Astrocyte (in vitro differentiated cells and primary cell): ENCODE data around the gene MRI1. TPM values are rescaled to one million over a fixed set of nuclear protein-coding genes. Genes with fewer than 3 reads are reported as not detected.

Experiments used
- DNase-seq: peaks from one replicate; pipeline ENCODE4 v3.0.0-alpha.2; 2010; ENCODE audit warnings: low read depth
- FAIRE-seq: peaks from 2 replicates; lab custom pipeline; 2011; peaks lifted over from hg19 to GRCh38; lab: Jason Lieb, UNC
- H2AFZ ChIP-seq: 2 replicates; pipeline ENCODE4 v1.6.0; 2012; ENCODE audit warnings: low read depth, low read length, inconsistent platforms
- H3K27ac ChIP-seq: 2 replicates; pipeline ENCODE4 v1.5.1; 2011; ENCODE audit warnings: low read depth, low read length, inconsistent platforms
- H3K27me3 ChIP-seq: 2 replicates; pipeline ENCODE4 v1.6.0; 2011; ENCODE audit warnings: low read length, inconsistent platforms; ENCODE audit not compliant: insufficient read depth
- H3K36me3 ChIP-seq: 2 replicates; pipeline ENCODE4 v1.5.1; 2011; ENCODE audit warnings: low read length, inconsistent platforms; ENCODE audit not compliant: insufficient read depth
- H3K4me1 ChIP-seq: 2 replicates; pipeline ENCODE4 v1.5.1; 2011; ENCODE audit warnings: low read length, inconsistent platforms; ENCODE audit not compliant: insufficient read depth
- H3K4me2 ChIP-seq: 2 replicates; pipeline ENCODE4 v1.6.0; 2012; ENCODE audit warnings: low read length, inconsistent platforms
- H3K4me3 ChIP-seq: 2 replicates; pipeline ENCODE4 v1.5.1; 2011; ENCODE audit warnings: low read depth, mild to moderate bottlenecking, low read length, inconsistent platforms; ENCODE audit not compliant: insufficient read depth
- H3K79me2 ChIP-seq: 2 replicates; pipeline ENCODE4 v1.6.0; 2012; ENCODE audit warnings: mild to moderate bottlenecking, low read length, inconsistent platforms; ENCODE audit not compliant: insufficient read depth
- H3K9ac ChIP-seq: 2 replicates; pipeline ENCODE4 v1.6.0; 2012; ENCODE audit warnings: mild to moderate bottlenecking, low read length, inconsistent platforms
- H3K9me3 ChIP-seq: 2 replicates; pipeline ENCODE4 v1.5.1; 2012; ENCODE audit warnings: low read depth, mild to moderate bottlenecking, low read length, inconsistent platforms; ENCODE audit not compliant: insufficient read depth
- H4K20me1 ChIP-seq: 2 replicates; pipeline ENCODE4 v1.6.0; 2012; ENCODE audit warnings: low read length, inconsistent platforms; ENCODE audit not compliant: insufficient read depth
- H3K27ac Mint-ChIP-seq: one replicate; pipeline ENCODE4 v1.8.0; 2021; ENCODE audit warnings: mild to moderate bottlenecking, mixed read lengths; ENCODE audit not compliant: unreplicated experiment
- H3K27me3 Mint-ChIP-seq: one replicate; pipeline ENCODE4 v1.8.0; 2021; ENCODE audit warnings: low read depth, mixed read lengths; ENCODE audit not compliant: unreplicated experiment
- H3K36me3 Mint-ChIP-seq: one replicate; pipeline ENCODE4 v1.8.0; 2021; ENCODE audit warnings: low read depth, mixed read lengths; ENCODE audit not compliant: unreplicated experiment
- H3K4me1 Mint-ChIP-seq: one replicate; pipeline ENCODE4 v1.8.0; 2021; ENCODE audit warnings: low read depth, mixed read lengths; ENCODE audit not compliant: unreplicated experiment
- H3K4me3 Mint-ChIP-seq: one replicate; pipeline ENCODE4 v1.8.0; 2021; ENCODE audit warnings: mild to moderate bottlenecking, moderate library complexity, mixed read lengths; ENCODE audit not compliant: unreplicated experiment
- H3K9me3 Mint-ChIP-seq: one replicate; pipeline ENCODE4 v1.8.0; 2021; ENCODE audit warnings: mild to moderate bottlenecking, mixed read lengths; ENCODE audit not compliant: unreplicated experiment
- EZH2 ChIP-seq: IDR thresholded peaks from 2 replicates; pipeline ENCODE4 v1.6.1; 2012; ENCODE audit warnings: mild to moderate bottlenecking, low read length, inconsistent platforms; ENCODE audit not compliant: insufficient read depth
- total RNA-seq: library from RNA; stranded (reverse); gene quantifications from 2 replicates; pipeline ENCODE4 v1.2.1, GENCODE V29; 2021
- TF ChIP-seq, protein P1 (sequence below): IDR thresholded peaks from 2 replicates; pipeline ENCODE4 v1.5.1; 2011; ENCODE audit warnings: low read depth, mild to moderate bottlenecking, inconsistent platforms, low read length, moderate library complexity; ENCODE audit not compliant: insufficient read depth

Gene MRI1
- total RNA-seq, 1 donor from 2014 or later, result 26.6 TPM

DNA sequence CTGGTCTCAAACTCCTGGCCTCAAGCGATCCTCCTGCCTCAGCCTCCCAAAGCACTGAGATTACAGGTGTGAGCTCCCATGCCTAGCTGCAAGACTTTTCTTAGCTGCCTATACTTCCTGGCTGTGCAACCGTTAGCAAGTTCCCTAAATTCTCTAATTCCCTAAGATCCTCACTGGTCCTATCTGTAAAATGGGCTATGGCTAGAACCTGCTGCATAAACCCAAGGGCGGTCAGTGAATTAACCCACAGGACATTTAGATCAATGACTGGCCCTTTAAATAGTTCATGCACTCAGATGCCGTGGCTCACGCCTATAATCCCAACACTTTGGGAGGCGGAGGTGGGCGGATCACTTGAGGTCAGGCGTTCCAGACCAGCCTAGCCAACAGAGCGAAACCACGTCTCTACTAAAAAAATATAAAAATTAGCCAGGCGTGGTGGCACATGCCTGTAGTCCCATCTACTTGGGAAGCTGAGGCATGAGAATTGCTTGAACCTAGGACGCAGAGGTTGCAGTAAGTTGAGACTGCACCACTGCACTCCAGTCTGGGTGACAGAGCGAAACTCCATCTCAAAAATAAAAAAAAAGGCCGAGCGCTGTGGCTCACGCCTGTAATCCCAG, 5.8 kb downstream of the MRI1 start:
- FAIRE-seq (no peak), DNase-seq (no peak)
- no peaks in the 10 kb centered on the region for H3K9me3 Mint-ChIP-seq
- no peak overlapping the region for H3K4me3 Mint-ChIP-seq
- Histone ChIP-seq H3K36me3 (peaks cover 7% of the 10 kb centered on the region), H3K9ac (no peak overlapping the region), H3K27ac (no peak overlapping the region), H3K27me3 (no peaks in the 10 kb centered on the region), H3K9me3 (no peaks in the 10 kb centered on the region), H4K20me1 (peaks cover 10% of the 10 kb centered on the region), H3K4me1 (peaks cover 8% of the 10 kb centered on the region), H3K4me2 (no peak overlapping the region), H3K79me2 (peaks cover 16% of the 10 kb centered on the region), H2AFZ (no peak overlapping the region), H3K4me3 (no peak overlapping the region)
- TF ChIP-seq EZH2, result no peak
- TF ChIP-seq, protein P1, sequence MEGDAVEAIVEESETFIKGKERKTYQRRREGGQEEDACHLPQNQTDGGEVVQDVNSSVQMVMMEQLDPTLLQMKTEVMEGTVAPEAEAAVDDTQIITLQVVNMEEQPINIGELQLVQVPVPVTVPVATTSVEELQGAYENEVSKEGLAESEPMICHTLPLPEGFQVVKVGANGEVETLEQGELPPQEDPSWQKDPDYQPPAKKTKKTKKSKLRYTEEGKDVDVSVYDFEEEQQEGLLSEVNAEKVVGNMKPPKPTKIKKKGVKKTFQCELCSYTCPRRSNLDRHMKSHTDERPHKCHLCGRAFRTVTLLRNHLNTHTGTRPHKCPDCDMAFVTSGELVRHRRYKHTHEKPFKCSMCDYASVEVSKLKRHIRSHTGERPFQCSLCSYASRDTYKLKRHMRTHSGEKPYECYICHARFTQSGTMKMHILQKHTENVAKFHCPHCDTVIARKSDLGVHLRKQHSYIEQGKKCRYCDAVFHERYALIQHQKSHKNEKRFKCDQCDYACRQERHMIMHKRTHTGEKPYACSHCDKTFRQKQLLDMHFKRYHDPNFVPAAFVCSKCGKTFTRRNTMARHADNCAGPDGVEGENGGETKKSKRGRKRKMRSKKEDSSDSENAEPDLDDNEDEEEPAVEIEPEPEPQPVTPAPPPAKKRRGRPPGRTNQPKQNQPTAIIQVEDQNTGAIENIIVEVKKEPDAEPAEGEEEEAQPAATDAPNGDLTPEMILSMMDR, result no peak
- H3K4me1 Mint-ChIP-seq, result peaks cover 2% of the 10 kb centered on the region
- no peak overlapping the region for H3K27ac Mint-ChIP-seq
- no peaks in the 10 kb centered on the region for H3K27me3 Mint-ChIP-seq
- H3K36me3 Mint-ChIP-seq, result peaks cover 9% of the 10 kb centered on the region

DNA sequence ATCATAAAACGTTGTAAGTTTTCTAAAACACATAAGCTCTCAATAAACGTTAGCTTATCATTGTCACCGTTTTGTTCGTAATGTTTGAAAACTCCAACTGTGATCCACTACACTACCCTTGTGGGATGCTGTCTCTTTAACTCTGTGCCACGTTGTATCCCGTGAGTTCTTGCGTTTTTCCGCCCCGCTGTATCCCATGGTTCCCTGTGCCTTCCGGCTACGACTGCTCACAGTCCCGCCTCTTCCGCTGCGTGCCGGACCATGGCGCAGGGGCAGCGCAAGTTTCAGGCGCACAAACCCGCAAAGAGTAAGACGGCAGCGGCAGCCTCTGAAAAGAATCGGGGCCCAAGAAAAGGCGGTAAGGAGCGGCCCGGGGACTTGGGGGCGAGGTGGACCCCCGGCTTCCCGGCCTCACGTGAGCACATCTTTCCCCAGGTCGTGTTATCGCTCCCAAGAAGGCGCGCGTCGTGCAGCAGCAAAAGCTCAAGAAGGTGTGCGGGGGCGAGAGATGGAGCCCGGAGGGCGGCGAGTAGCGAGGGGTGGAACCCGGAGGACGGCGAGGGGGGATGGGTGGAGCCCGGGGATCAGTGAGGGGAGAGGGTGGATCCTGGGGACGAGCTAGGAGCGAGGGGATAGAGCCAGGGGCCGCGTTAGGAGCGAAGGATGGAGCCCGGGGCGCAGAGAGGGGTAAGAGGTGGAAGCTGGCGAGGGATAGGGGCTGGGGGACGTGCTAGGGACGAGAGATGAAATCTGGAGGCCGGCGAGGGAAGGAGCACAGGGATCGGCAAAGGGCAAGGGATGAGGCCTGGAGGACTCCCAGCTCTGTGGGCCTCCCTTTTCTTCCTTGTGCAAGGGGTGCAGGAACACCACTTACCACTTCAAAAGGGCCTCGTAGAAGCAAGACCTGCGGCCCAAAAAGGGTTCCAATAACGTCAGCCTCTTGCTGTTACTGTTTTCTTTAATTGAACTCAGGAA, 10.2 kb downstream of the MRI1 start, which contains the start of gene C19orf53:
Gene C19orf53 (plus strand): TSS at position 240 of the 975 bp plus-strand sequence. CDS start 22 bp downstream, at position 262.
- peak within 1 kb of the TSS; percentile 97 for H3K4me3 Mint-ChIP-seq
- no peaks in the 10 kb centered on the region for H3K27me3 Mint-ChIP-seq
- H2AFZ ChIP-seq, result peak within 1 kb of the TSS; percentile 68
- peaks cover 9% of the 10 kb centered on the region for H3K4me1 ChIP-seq
- H3K4me3 ChIP-seq, result peak within 1 kb of the TSS; percentile 96
- peaks cover 45% of the 10 kb centered on the region for H3K79me2 ChIP-seq
- H3K9me3 ChIP-seq, result no peaks in the 10 kb centered on the region
- H3K9me3 Mint-ChIP-seq, result no peaks in the 10 kb centered on the region
- TF ChIP-seq, protein P1, result no peak
- no peak for TF ChIP-seq EZH2
- FAIRE-seq, result peak; percentile 72
- peak within 1 kb of the TSS; percentile 94 for H3K27ac ChIP-seq
- peaks cover 6% of the 10 kb centered on the region for H3K4me1 Mint-ChIP-seq
- peak within 1 kb of the TSS; percentile 97 for H3K9ac ChIP-seq
- H4K20me1 ChIP-seq, result peaks cover 28% of the 10 kb centered on the region
- DNase-seq, result peak; percentile 90
- H3K36me3 Mint-ChIP-seq, result peaks cover 23% of the 10 kb centered on the region
- H3K36me3 ChIP-seq, result peaks cover 23% of the 10 kb centered on the region
- H3K27ac Mint-ChIP-seq, result peak within 1 kb of the TSS; percentile 93
- no peaks in the 10 kb centered on the region for H3K27me3 ChIP-seq
- peak within 1 kb of the TSS; percentile 93 for H3K4me2 ChIP-seq
